CD4-positive, alpha-beta T cell (primary cell): ENCODE measurements around the gene HCFC1R1. TPM values are rescaled to one million over a fixed set of nuclear protein-coding genes. Genes with fewer than 3 reads are reported as not detected.
A peak's percentile ranks its signal among the peaks of the same experiment; 100 is the strongest.

Experiments
- ATAC-seq: fragments of 200-7000 bp; cut with Tn5 transposase; one replicate; pipeline ENCODE4 v1.10.0; 2022; ENCODE audit warnings: mild to moderate bottlenecking; ENCODE audit not compliant: poor library complexity
- CTCF ChIA-PET: fragments of 350-600 bp; sonication (Branson Sonifier 250); formaldehyde crosslinking; loops from one replicate; lab custom pipeline; 2021; ENCODE audit warnings: antibody characterized with exemption, inconsistent platforms; lab: Charles Lee
- POLR2A ChIA-PET: fragments of 350-600 bp; sonication (Branson Sonifier 250); formaldehyde crosslinking; loops from one replicate; lab custom pipeline; 2021; ENCODE audit warnings: antibody characterized with exemption, inconsistent platforms; lab: Charles Lee
- DNase-seq, 14 experiments: peaks; one replicate each; pipeline ENCODE4 v3.0.0-alpha.2; 2013 to 2020; ENCODE audit warnings: mixed read lengths in 2 of 14
- H3K27ac ChIP-seq, 2 donors: one replicate each; pipeline versions ENCODE4 v1.5.1 to v1.7.0; 2013; ENCODE audit warnings: low read length in 2 of 2, low read depth in 1 of 2, mild to moderate bottlenecking in 1 of 2
- H3K27me3 ChIP-seq, 2 experiments: 1 replicate in 1 of 2; 2 replicates in 1 of 2; pipeline versions ENCODE4 v1.6.1 to v1.7.0; 2013; ENCODE audit warnings: low read length in 2 of 2, control low read depth in 1 of 2, mild to moderate bottlenecking in 1 of 2, moderate library complexity in 1 of 2; ENCODE audit not compliant: insufficient read depth in 2 of 2, control insufficient read depth in 1 of 2
- H3K36me3 ChIP-seq: one replicate; pipeline ENCODE4 v1.6.1; 2013; ENCODE audit warnings: low read length, control low read depth; ENCODE audit not compliant: insufficient read depth
- H3K4me1 ChIP-seq: one replicate; pipeline ENCODE4 v1.6.1; 2013; ENCODE audit warnings: low read length, control low read depth; ENCODE audit not compliant: insufficient read depth
- H3K4me3 ChIP-seq: one replicate; pipeline ENCODE4 v1.5.1; 2013; ENCODE audit warnings: mild to moderate bottlenecking, low read length, moderate library complexity
- H3K9me3 ChIP-seq, 2 experiments: 1 replicate in 1 of 2; 2 replicates in 1 of 2; pipeline versions ENCODE4 v1.6.1 to v1.7.0; 2013; ENCODE audit warnings: low read length in 2 of 2, mild to moderate bottlenecking in 2 of 2, control low read depth in 1 of 2, moderate library complexity in 1 of 2; ENCODE audit not compliant: control insufficient read depth in 1 of 2, insufficient read depth in 1 of 2
- H3K27ac Mint-ChIP-seq: one replicate; pipeline ENCODE4 v1.8.0; 2020; ENCODE audit warnings: mixed read lengths
- H3K27me3 Mint-ChIP-seq: one replicate; pipeline ENCODE4 v1.8.0; 2021; ENCODE audit warnings: mixed read lengths
- H3K36me3 Mint-ChIP-seq: one replicate; pipeline ENCODE4 v1.8.0; 2021; ENCODE audit warnings: low read depth, mixed read lengths
- H3K4me1 Mint-ChIP-seq: one replicate; pipeline ENCODE4 v1.8.0; 2021; ENCODE audit warnings: low read depth, mixed read lengths
- H3K4me3 Mint-ChIP-seq: one replicate; pipeline ENCODE4 v1.8.0; 2020; ENCODE audit warnings: mild to moderate bottlenecking, mixed read lengths
- H3K9me3 Mint-ChIP-seq: one replicate; pipeline ENCODE4 v1.8.0; 2020; ENCODE audit warnings: mixed read lengths
- CTCF ChIP-seq: fragments of 200-600 bp; IDR thresholded peaks from one replicate; pipeline ENCODE4 v1.8.0; 2022; ENCODE audit warnings: antibody characterized with exemption, mild to moderate bottlenecking
- intact Hi-C, 2 experiments: fragments of 100-400 bp; cut with DNase I in 1 of 2; cut with micrococcal nuclease in 1 of 2; formaldehyde crosslinking; loops; one replicate each; pipeline versions ENCODE4 v1.15.1 to v1.9.0; 2023 to 2025; cut with DNase I, micrococcal nuclease
- total RNA-seq, 174 experiments: library from RNA in 2 of 174; stranded (reverse) in 2 of 174; gene quantifications; one replicate each; pipeline ENCODE4 v1.2.3 and lab custom pipeline; 2021 to 2026

HCFC1R1 gene
- total RNA-seq, 2 experiments from 2014 or later, result 8.9 to 11.0 TPM

- H3K36me3 ChIP-seq, result no peaks in the 10 kb centered on the region
- DNase-seq (peak in 1 of 14 experiments; percentile 37), ATAC-seq (peak; percentile 50)
- Mint-ChIP-seq H3K4me1 (peaks cover 23% of the 10 kb centered on the region), H3K27ac (no peak overlapping the region), H3K27me3 (peaks cover 46% of the 10 kb centered on the region), H3K36me3 (no peaks in the 10 kb centered on the region), H3K9me3 (no peaks in the 10 kb centered on the region), H3K4me3 (peak overlapping the region; percentile 15)
- peaks cover 43 to 45% of the 10 kb centered on the region in 2 experiments for H3K27me3 ChIP-seq
- ChIA-PET POLR2A (interaction anchor here (0.7 to 1.7 kb wide), 6 partner anchors 12 to 88 kb away, joined by 3 to 5 read pairs (median 4); partner anchors contain the start of gene ZNF213), CTCF (no interaction called here)
- no peak overlapping the region for H3K4me3 ChIP-seq
- H3K27ac ChIP-seq, result no peak overlapping the region
- H3K9me3 ChIP-seq, result peaks cover 0 to 6% of the 10 kb centered on the region in 2 experiments
- peaks cover 34% of the 10 kb centered on the region for H3K4me1 ChIP-seq
- TF ChIP-seq CTCF, result no peak
- intact Hi-C loops, result no loop called here
Measured at GRCh38 chr16:3046641-3047386, 23.1 kb upstream of the HCFC1R1 start.

- no peak for TF ChIP-seq CTCF
- H3K27me3 Mint-ChIP-seq, result peaks cover 51% of the 10 kb centered on the region
- peak within 1 kb of the TSS; percentile 79 for H3K4me3 Mint-ChIP-seq
- H3K36me3 ChIP-seq, result no peaks in the 10 kb centered on the region
- ATAC-seq (peak; percentile 25), DNase-seq (peak in 2 of 14 experiments; percentile 52 to 57)
- H3K9me3 ChIP-seq, result peaks cover 0 to 6% of the 10 kb centered on the region in 2 experiments
- CTCF ChIA-PET, result interaction anchor here (0.8 to 4.1 kb wide), 4 partner anchors 12 to 42 kb away, joined by 3 to 19 read pairs (median 6); no protein-coding TSS in a partner anchor
- no peaks in the 10 kb centered on the region for H3K9me3 Mint-ChIP-seq
- peaks cover 23% of the 10 kb centered on the region for H3K4me1 Mint-ChIP-seq
- no peak within 1 kb of the TSS for H3K27ac Mint-ChIP-seq
- H3K27ac ChIP-seq, result no peak within 1 kb of the TSS
- H3K4me1 ChIP-seq, result peaks cover 34% of the 10 kb centered on the region
- POLR2A ChIA-PET, result interaction anchor here (1.0 to 1.7 kb wide), 6 partner anchors 9 to 89 kb away, joined by 3 to 10 read pairs (median 4); partner anchors contain the start of genes IL32 and ZNF213
- H3K36me3 Mint-ChIP-seq, result no peaks in the 10 kb centered on the region
- H3K27me3 ChIP-seq, result peaks cover 48 to 51% of the 10 kb centered on the region in 2 experiments
- intact Hi-C loops, result no loop called here
- peak within 1 kb of the TSS; percentile 44 for H3K4me3 ChIP-seq
Measured at GRCh38 chr16:3045758-3046640, 22.3 kb upstream of the HCFC1R1 start, which contains the start of gene MMP25. Gene MMP25 (plus strand): TSS chr16:3046561. CDS start chr16:3046918, 357 bp downstream.

- ATAC-seq (no peak), DNase-seq (no peak)
- ChIA-PET POLR2A (interaction anchor here (0.7 to 1.6 kb wide), 4 partner anchors 10 to 13 kb away, joined by 3 to 10 read pairs (median 4); no protein-coding TSS in a partner anchor), CTCF (interaction anchor here (1.8 to 4.1 kb wide), 3 partner anchors 13 to 41 kb away, joined by 4 to 19 read pairs (median 8); no protein-coding TSS in a partner anchor)
- Histone ChIP-seq H3K36me3 (no peaks in the 10 kb centered on the region), H3K4me3 (no peak overlapping the region), H3K27me3 (peaks cover 54 to 59% of the 10 kb centered on the region in 2 experiments), H3K4me1 (peaks cover 30% of the 10 kb centered on the region), H3K27ac (no peak overlapping the region), H3K9me3 (peaks cover 0 to 6% of the 10 kb centered on the region in 2 experiments)
- intact Hi-C loops, result no loop called here
- peaks cover 60% of the 10 kb centered on the region for H3K27me3 Mint-ChIP-seq
- no peaks in the 10 kb centered on the region for H3K9me3 Mint-ChIP-seq
- H3K4me1 Mint-ChIP-seq, result peaks cover 23% of the 10 kb centered on the region
- H3K4me3 Mint-ChIP-seq, result peak overlapping the region; percentile 82
- no peak for TF ChIP-seq CTCF
- H3K27ac Mint-ChIP-seq, result no peak overlapping the region
- H3K36me3 Mint-ChIP-seq, result no peaks in the 10 kb centered on the region
Measured at GRCh38 chr16:3044708-3045107, 21.0 kb upstream of the HCFC1R1 start.
